ENCODE data around the gene AP3B1.

GRCh38 chr5:78251663-78252284 is 42.7 kb downstream of the AP3B1 start:
- TF ChIP-seq CTCF (IDR thresholded peaks at IDR 0.05) (no peak), POLR2A (IDR thresholded peaks at IDR 0.05) (no peak), POLR2AphosphoS5 (IDR thresholded peaks at IDR 0.05) (no peak)

Data from upper lobe of left lung (tissue), 4 donors.